H9 (cell line): ENCODE measurements around the gene SYNGR4. TPM values are rescaled to one million over a fixed set of nuclear protein-coding genes. Genes with fewer than 3 reads are reported as not detected.

Experiments
- DNase-seq: peaks from one replicate; pipeline ENCODE4 v3.0.0-alpha.2; 2017
- H2AFZ ChIP-seq: one replicate; pipeline ENCODE4 v1.6.1; 2013; ENCODE audit warnings: mild to moderate bottlenecking, low read length, control low read depth, moderate library complexity
- H2AK5ac ChIP-seq: 2 replicates; pipeline ENCODE4 v1.6.1; 2013; ENCODE audit warnings: low read length, control low read depth, mixed read lengths; ENCODE audit not compliant: insufficient read length
- H2BK120ac ChIP-seq: one replicate; pipeline ENCODE4 v1.6.1; 2013; ENCODE audit warnings: low read depth, mild to moderate bottlenecking, low read length, control low read depth, inconsistent platforms; ENCODE audit not compliant: poor library complexity, severe bottlenecking
- H2BK12ac ChIP-seq: 2 replicates; pipeline ENCODE4 v1.6.1; 2013; ENCODE audit warnings: low read length, control low read depth, mixed read lengths, low read depth; ENCODE audit not compliant: insufficient read length
- H2BK15ac ChIP-seq: 2 replicates; pipeline ENCODE4 v1.6.1; 2013; ENCODE audit warnings: low read depth, low read length, control low read depth
- H2BK20ac ChIP-seq: one replicate; pipeline ENCODE4 v1.6.1; 2013; ENCODE audit warnings: low read depth, mild to moderate bottlenecking, low read length, control low read depth, inconsistent platforms; ENCODE audit not compliant: poor library complexity, severe bottlenecking
- H2BK5ac ChIP-seq: 2 replicates; pipeline ENCODE4 v1.6.1; 2013; ENCODE audit warnings: low read length, control low read depth, mixed read lengths; ENCODE audit not compliant: insufficient read length
- H3K14ac ChIP-seq: 2 replicates; pipeline ENCODE4 v1.6.1; 2013; ENCODE audit warnings: low read length, control low read depth; ENCODE audit not compliant: insufficient read depth
- H3K18ac ChIP-seq: 2 replicates; pipeline ENCODE4 v1.6.1; 2013; ENCODE audit warnings: low read depth, mild to moderate bottlenecking, mixed read lengths, low read length, control low read depth; ENCODE audit not compliant: insufficient read length
- H3K23ac ChIP-seq: 2 replicates; pipeline ENCODE4 v1.6.1; 2013; ENCODE audit warnings: low read length, control low read depth, mixed read lengths, low read depth; ENCODE audit not compliant: insufficient read length
- H3K23me2 ChIP-seq: 2 replicates; pipeline ENCODE4 v1.6.1; 2013; ENCODE audit warnings: low read depth, mild to moderate bottlenecking, mixed read lengths, low read length, control low read depth; ENCODE audit not compliant: insufficient read length, poor library complexity, severe bottlenecking
- H3K27ac ChIP-seq: 2 replicates; pipeline ENCODE4 v1.5.1; 2013; ENCODE audit warnings: low read length, control low read depth, mixed read lengths, low read depth; ENCODE audit not compliant: insufficient read length
- H3K27me3 ChIP-seq: 2 replicates; pipeline ENCODE4 v1.6.1; 2013; ENCODE audit warnings: low read length, control low read depth, inconsistent platforms; ENCODE audit not compliant: insufficient read depth
- H3K4ac ChIP-seq: 2 replicates; pipeline ENCODE4 v1.6.1; 2013; ENCODE audit warnings: low read depth, mild to moderate bottlenecking, control low read depth, inconsistent platforms, low read length, moderate library complexity
- H3K4me1 ChIP-seq: 2 replicates; pipeline ENCODE4 v1.6.1; 2013; ENCODE audit warnings: low read length, control low read depth, inconsistent platforms; ENCODE audit not compliant: insufficient read depth
- H3K4me2 ChIP-seq: 2 replicates; pipeline ENCODE4 v1.6.1; 2013; ENCODE audit warnings: low read length, control low read depth, mixed read lengths; ENCODE audit not compliant: insufficient read length, insufficient read depth
- H3K56ac ChIP-seq: 2 replicates; pipeline ENCODE4 v1.6.1; 2013; ENCODE audit warnings: low read depth, mild to moderate bottlenecking, mixed read lengths, low read length, control low read depth; ENCODE audit not compliant: insufficient read length
- H3K79me1 ChIP-seq: 2 replicates; pipeline ENCODE4 v1.6.1; 2013; ENCODE audit warnings: low read depth, mild to moderate bottlenecking, moderate library complexity, low read length, control low read depth, inconsistent platforms; ENCODE audit not compliant: insufficient read depth, poor library complexity, severe bottlenecking
- H3K79me2 ChIP-seq: 2 replicates; pipeline ENCODE4 v1.6.1; 2013; ENCODE audit warnings: low read length, control low read depth, inconsistent platforms; ENCODE audit not compliant: insufficient read depth
- H3K9ac ChIP-seq: 2 replicates; pipeline ENCODE4 v1.6.1; 2013; ENCODE audit warnings: low read length, control low read depth, mixed read lengths; ENCODE audit not compliant: insufficient read length; ENCODE audit errors: extremely low read depth
- H3K9me3 ChIP-seq: one replicate; pipeline ENCODE4 v1.6.1; 2013; ENCODE audit warnings: low read depth, low read length, inconsistent platforms; ENCODE audit not compliant: control insufficient read depth
- H3T11ph ChIP-seq: one replicate; pipeline ENCODE4 v1.6.1; 2013; ENCODE audit warnings: mild to moderate bottlenecking, low read length, control low read depth, inconsistent platforms
- H4K20me1 ChIP-seq: one replicate; pipeline ENCODE4 v1.6.1; 2013; ENCODE audit not compliant: control insufficient read depth, insufficient read length, insufficient read depth
- H4K5ac ChIP-seq: 2 replicates; pipeline ENCODE4 v1.6.1; 2013; ENCODE audit warnings: low read depth, mild to moderate bottlenecking, mixed read lengths, low read length, control low read depth; ENCODE audit not compliant: insufficient read length
- H4K8ac ChIP-seq: replicated peaks from 2 replicates; pipeline ENCODE4 v1.6.1; 2013; ENCODE audit warnings: low read length, control low read depth, mixed read lengths, low read depth; ENCODE audit not compliant: insufficient read length
- H4K91ac ChIP-seq: 2 replicates; pipeline ENCODE4 v1.6.1; 2013; ENCODE audit warnings: low read depth, mild to moderate bottlenecking, moderate library complexity, mixed read lengths, low read length, control low read depth; ENCODE audit not compliant: insufficient read length
- H3K27ac Mint-ChIP-seq, 3 experiments: 2 replicates in 2 of 3; 3 replicates in 1 of 3; pipeline ENCODE4 v1.8.0; 2020 to 2021; ENCODE audit warnings: mixed read lengths in 3 of 3, mild to moderate bottlenecking in 1 of 3, moderate library complexity in 1 of 3
- H3K27me3 Mint-ChIP-seq: 2 replicates; pipeline ENCODE4 v1.8.0; 2021; ENCODE audit warnings: low read depth, mild to moderate bottlenecking, moderate library complexity, mixed read lengths
- H3K36me3 Mint-ChIP-seq, 3 experiments: 2 replicates in 2 of 3; 3 replicates in 1 of 3; pipeline ENCODE4 v1.8.0; 2020 to 2021; ENCODE audit warnings: low read depth in 3 of 3, mixed read lengths in 3 of 3; ENCODE audit not compliant: insufficient read depth in 1 of 3
- H3K4me1 Mint-ChIP-seq, 2 experiments: 2 replicates each; pipeline ENCODE4 v1.8.0; 2020; ENCODE audit warnings: mixed read lengths in 2 of 2
- H3K4me3 Mint-ChIP-seq, 2 experiments: 2 replicates in 1 of 2; 3 replicates in 1 of 2; pipeline ENCODE4 v1.8.0; 2020 to 2021; ENCODE audit warnings: mild to moderate bottlenecking in 2 of 2, mixed read lengths in 2 of 2, moderate library complexity in 1 of 2
- H3K9me3 Mint-ChIP-seq, 2 experiments: 2 replicates in 1 of 2; 3 replicates in 1 of 2; pipeline ENCODE4 v1.8.0; 2020; ENCODE audit warnings: mild to moderate bottlenecking in 2 of 2, mixed read lengths in 2 of 2, moderate library complexity in 1 of 2
- WGBS: extraction: QIAGEN DNeasy Blood & Tissue Kit; methylation state at CpG from one replicate; pipeline ENCODE4 v1.1.7; 2013; ENCODE audit warnings: missing lambda C conversion rate, low lambda C conversion rate, mixed read lengths; ENCODE audit not compliant: insufficient read length; ENCODE audit errors: extremely low coverage; 5-methylcytosine and 5-hydroxymethylcytosine counted together
- total RNA-seq: library from RNA; stranded (reverse); gene quantifications from 2 replicates; pipeline ENCODE4 v1.2.1, GENCODE V29; 2021
- TF ChIP-seq, protein P1 (sequence below): fragments of 200-600 bp; sonication (generic); conservative IDR thresholded peaks from 3 replicates; pipeline ENCODE4 v1.8.0; 2021; ENCODE audit warnings: antibody characterized with exemption, mild to moderate bottlenecking

The SYNGR4 gene
- total RNA-seq, 1 experiment from 2014 or later, result 0.31 TPM

DNA sequence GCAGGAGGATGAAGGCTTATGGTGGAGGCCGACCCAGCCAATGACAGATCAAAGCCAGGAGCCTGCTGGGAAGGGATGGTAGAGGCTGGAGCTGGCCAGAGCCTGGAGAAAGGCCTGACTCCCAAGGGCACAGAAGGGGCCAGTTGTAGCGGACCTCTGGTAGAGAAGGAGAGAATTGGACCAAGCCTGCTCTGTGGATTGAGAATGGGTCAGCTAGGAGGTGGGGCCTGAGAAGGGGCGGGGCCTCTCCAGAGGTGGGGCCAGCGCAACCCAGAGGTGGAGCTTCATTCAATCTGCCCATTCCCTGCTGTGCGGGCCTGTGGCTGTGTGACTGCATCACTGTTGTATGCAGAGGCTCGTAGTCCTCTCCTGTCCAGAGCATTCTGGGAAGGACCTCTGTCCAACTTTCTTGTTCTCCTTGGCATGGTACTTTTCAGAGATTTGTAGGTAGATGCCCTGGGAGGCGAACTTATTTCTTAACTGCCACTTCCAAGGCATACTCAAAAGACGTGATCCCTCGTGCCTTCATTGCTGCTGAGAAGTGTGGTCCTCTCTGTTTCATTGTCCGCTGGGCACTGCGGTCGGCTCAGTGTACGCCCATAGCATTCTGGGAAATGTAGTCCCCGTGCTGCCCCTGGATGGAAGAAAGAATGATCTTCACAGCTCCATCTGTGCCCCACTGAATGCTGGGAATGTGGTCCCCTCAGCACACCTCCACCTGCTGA, 36.0 kb downstream of the SYNGR4 start:
- no peaks in the 10 kb centered on the region for H3K9me3 ChIP-seq
- no peaks in the 10 kb centered on the region; a peak in 1 of 5 replicates for H3K9me3 Mint-ChIP-seq
- H3K79me2 ChIP-seq, result no peaks in the 10 kb centered on the region; the same call in 1 of the 2 replicates
- no peak overlapping the region for H2BK120ac ChIP-seq
- no peak overlapping the region for H2BK5ac ChIP-seq
- H3K27me3 Mint-ChIP-seq, result peaks cover 30% of the 10 kb centered on the region
- peaks cover 15% of the 10 kb centered on the region for H3K23me2 ChIP-seq
- H3K14ac ChIP-seq, result peak overlapping the region; percentile 34; the same call in 1 of the 2 replicates
- H3K4me1 Mint-ChIP-seq, result peaks cover 50 to 68% of the 10 kb centered on the region in 2 experiments
- H2AFZ ChIP-seq, result no peak overlapping the region
- H3K23ac ChIP-seq, result no peak overlapping the region
- H3K18ac ChIP-seq, result peak overlapping the region; percentile 63
- H3K4me1 ChIP-seq, result peaks cover 8% of the 10 kb centered on the region; the same call in 1 of the 2 replicates
- H4K91ac ChIP-seq, result no peak overlapping the region
- H3K9ac ChIP-seq, result peak overlapping the region; percentile 5
- no peak overlapping the region for H2BK15ac ChIP-seq
- peak; percentile 98 for DNase-seq
- H3K4ac ChIP-seq, result no peak overlapping the region; the same call in 1 of the 2 replicates
- no peak overlapping the region for H2BK12ac ChIP-seq
- no peak overlapping the region for H4K8ac ChIP-seq
- TF ChIP-seq, protein P1, sequence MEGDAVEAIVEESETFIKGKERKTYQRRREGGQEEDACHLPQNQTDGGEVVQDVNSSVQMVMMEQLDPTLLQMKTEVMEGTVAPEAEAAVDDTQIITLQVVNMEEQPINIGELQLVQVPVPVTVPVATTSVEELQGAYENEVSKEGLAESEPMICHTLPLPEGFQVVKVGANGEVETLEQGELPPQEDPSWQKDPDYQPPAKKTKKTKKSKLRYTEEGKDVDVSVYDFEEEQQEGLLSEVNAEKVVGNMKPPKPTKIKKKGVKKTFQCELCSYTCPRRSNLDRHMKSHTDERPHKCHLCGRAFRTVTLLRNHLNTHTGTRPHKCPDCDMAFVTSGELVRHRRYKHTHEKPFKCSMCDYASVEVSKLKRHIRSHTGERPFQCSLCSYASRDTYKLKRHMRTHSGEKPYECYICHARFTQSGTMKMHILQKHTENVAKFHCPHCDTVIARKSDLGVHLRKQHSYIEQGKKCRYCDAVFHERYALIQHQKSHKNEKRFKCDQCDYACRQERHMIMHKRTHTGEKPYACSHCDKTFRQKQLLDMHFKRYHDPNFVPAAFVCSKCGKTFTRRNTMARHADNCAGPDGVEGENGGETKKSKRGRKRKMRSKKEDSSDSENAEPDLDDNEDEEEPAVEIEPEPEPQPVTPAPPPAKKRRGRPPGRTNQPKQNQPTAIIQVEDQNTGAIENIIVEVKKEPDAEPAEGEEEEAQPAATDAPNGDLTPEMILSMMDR, result no peak
- peak overlapping the region; percentile 47 for H3K4me2 ChIP-seq
- H3K27ac ChIP-seq, result peak overlapping the region; percentile 78
- no peaks in the 10 kb centered on the region; a peak in 1 of 7 replicates for H3K36me3 Mint-ChIP-seq
- no peak overlapping the region for H2AK5ac ChIP-seq
- WGBS, result no CpG with 5 or more reads among the region's 14 CpGs
- no peak overlapping the region for H3K56ac ChIP-seq
- H3K4me3 Mint-ChIP-seq, result peak overlapping the region; percentile 64 to 77
- H3K27me3 ChIP-seq, result peaks cover 3% of the 10 kb centered on the region; the same call in 1 of the 2 replicates
- no peak overlapping the region for H2BK20ac ChIP-seq
- H4K5ac ChIP-seq, result no peak overlapping the region
- H3K27ac Mint-ChIP-seq, result peak overlapping the region; percentile 99
- H4K20me1 ChIP-seq, result no peaks in the 10 kb centered on the region
- H3K79me1 ChIP-seq, result no peaks in the 10 kb centered on the region
- no peak overlapping the region for H3T11ph ChIP-seq
